ENCODE results near the gene ACE2.

ACE2 gene

GRCh38 chrX:15563056-15563455, 37.7 kb downstream of the ACE2 start:
- Histone ChIP-seq H2AFZ (ENCODE audit: low read depth, low read length) (no peak overlapping the region), H3K27ac (ENCODE audit: low read length) (no peak overlapping the region), H3K9ac (ENCODE audit: low read length) (no peak overlapping the region), H3K4me2 (ENCODE audit: low read length) (no peak overlapping the region), H3K79me2 (ENCODE audit: low read length) (no peaks in the 10 kb centered on the region), H4K20me1 (ENCODE audit: insufficient read depth, low read length) (no peaks in the 10 kb centered on the region), H3K4me1 (ENCODE audit: low read length) (no peaks in the 10 kb centered on the region), H3K36me3 (replicated peaks; ENCODE audit: low read depth, low read length) (no peaks in the 10 kb centered on the region), H3K9me3 (ENCODE audit: insufficient read depth, low read length) (no peaks in the 10 kb centered on the region), H3K27me3 (ENCODE audit: low read depth, low read length) (no peaks in the 10 kb centered on the region), H3K4me3 (ENCODE audit: low read length) (no peak overlapping the region)
- TF ChIP-seq CTCF (IDR thresholded peaks at IDR 0.05; ENCODE audit: low read depth, low read length), result no peak
- no peak for TF ChIP-seq EZH2phosphoT487 (IDR thresholded peaks at IDR 0.05; ENCODE audit: low read depth)

- H3K27me3 ChIP-seq (ENCODE audit: low read depth, low read length), result no peaks in the 10 kb centered on the region
- no peaks in the 10 kb centered on the region for H3K4me1 ChIP-seq (ENCODE audit: low read length)
- H2AFZ ChIP-seq (ENCODE audit: low read depth, low read length), result no peak overlapping the region
- H3K4me2 ChIP-seq (ENCODE audit: low read length), result no peak overlapping the region
- no peaks in the 10 kb centered on the region for H3K36me3 ChIP-seq (replicated peaks; ENCODE audit: low read depth, low read length)
- TF ChIP-seq CTCF (IDR thresholded peaks at IDR 0.05; ENCODE audit: low read depth, low read length) (no peak), EZH2phosphoT487 (IDR thresholded peaks at IDR 0.05; ENCODE audit: low read depth) (no peak)
- H3K9me3 ChIP-seq (ENCODE audit: insufficient read depth, low read length), result no peaks in the 10 kb centered on the region
- no peak overlapping the region for H3K9ac ChIP-seq (ENCODE audit: low read length)
- H3K79me2 ChIP-seq (ENCODE audit: low read length), result no peaks in the 10 kb centered on the region
- no peak overlapping the region for H3K4me3 ChIP-seq (ENCODE audit: low read length)
- no peaks in the 10 kb centered on the region for H4K20me1 ChIP-seq (ENCODE audit: insufficient read depth, low read length)
- H3K27ac ChIP-seq (ENCODE audit: low read length), result no peak overlapping the region
These were observed 39.8 kb downstream of the ACE2 start for GRCh38 chrX:15560924-15561323.

- Histone ChIP-seq H3K4me1 (ENCODE audit: low read length) (no peaks in the 10 kb centered on the region), H3K36me3 (replicated peaks; ENCODE audit: low read depth, low read length) (no peaks in the 10 kb centered on the region), H3K79me2 (ENCODE audit: low read length) (no peaks in the 10 kb centered on the region), H3K27me3 (ENCODE audit: low read depth, low read length) (no peaks in the 10 kb centered on the region), H3K4me2 (ENCODE audit: low read length) (no peak overlapping the region), H3K9ac (ENCODE audit: low read length) (no peak overlapping the region), H3K4me3 (ENCODE audit: low read length) (no peak overlapping the region), H4K20me1 (ENCODE audit: insufficient read depth, low read length) (no peaks in the 10 kb centered on the region), H3K9me3 (ENCODE audit: insufficient read depth, low read length) (no peaks in the 10 kb centered on the region), H2AFZ (ENCODE audit: low read depth, low read length) (no peak overlapping the region), H3K27ac (ENCODE audit: low read length) (no peak overlapping the region)
- TF ChIP-seq EZH2phosphoT487 (IDR thresholded peaks at IDR 0.05; ENCODE audit: low read depth) (no peak), CTCF (IDR thresholded peaks at IDR 0.05; ENCODE audit: low read depth, low read length) (no peak)
These were observed 41.5 kb downstream of the ACE2 start for GRCh38 chrX:15559227-15559626.

GRCh38 chrX:15549189-15550012, 51.4 kb downstream of the ACE2 start:
- no peaks in the 10 kb centered on the region for H4K20me1 ChIP-seq (ENCODE audit: insufficient read depth, low read length)
- H3K9me3 ChIP-seq (ENCODE audit: insufficient read depth, low read length), result no peaks in the 10 kb centered on the region
- H3K9ac ChIP-seq (ENCODE audit: low read length), result no peak overlapping the region
- TF ChIP-seq CTCF (IDR thresholded peaks at IDR 0.05; ENCODE audit: low read depth, low read length) (no peak), EZH2phosphoT487 (IDR thresholded peaks at IDR 0.05; ENCODE audit: low read depth) (no peak)
- H3K4me3 ChIP-seq (ENCODE audit: low read length), result no peak overlapping the region
- no peak overlapping the region for H3K4me2 ChIP-seq (ENCODE audit: low read length)
- no peak overlapping the region for H3K27ac ChIP-seq (ENCODE audit: low read length)
- no peaks in the 10 kb centered on the region for H3K27me3 ChIP-seq (ENCODE audit: low read depth, low read length)
- H3K79me2 ChIP-seq (ENCODE audit: low read length), result no peaks in the 10 kb centered on the region
- H3K36me3 ChIP-seq (replicated peaks; ENCODE audit: low read depth, low read length), result no peaks in the 10 kb centered on the region
- H2AFZ ChIP-seq (ENCODE audit: low read depth, low read length), result no peak overlapping the region
- H3K4me1 ChIP-seq (ENCODE audit: low read length), result no peaks in the 10 kb centered on the region

Measured in OCI-LY3 (cell line).